ENCODE results near the gene PRSS57. TPM values are rescaled to one million over a fixed set of nuclear protein-coding genes. Genes with fewer than 3 reads are reported as not detected.

PRSS57 gene
- polyA plus RNA-seq, 1 of the 3 experiments (the other 2 are of a cell fraction): not detected

DNA sequence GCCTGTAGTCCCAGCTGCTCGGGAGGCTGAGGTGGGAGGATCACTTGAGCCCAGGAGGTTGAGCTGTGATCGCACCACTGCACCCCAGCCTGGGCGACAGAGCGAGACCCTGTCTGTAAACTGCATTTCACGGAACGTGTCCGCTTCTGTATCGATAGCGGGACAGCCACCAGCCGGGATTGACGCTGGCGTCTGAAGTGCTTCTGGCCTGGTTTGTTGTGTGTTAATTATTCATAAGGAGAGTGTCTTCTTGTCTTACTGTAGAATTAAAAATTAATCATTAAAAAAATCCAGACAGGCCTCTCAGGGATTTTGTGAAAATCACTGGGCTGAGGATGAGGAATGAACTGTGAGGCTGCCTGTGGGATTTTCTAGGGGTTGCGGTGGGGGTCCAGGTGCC lies 39.5 kb upstream of the PRSS57 start:
- DNase-seq: no peak
- no peak overlapping the region for H2AFZ ChIP-seq (ENCODE audit: low read depth)
- peaks cover 6% of the 10 kb centered on the region for H3F3A ChIP-seq (replicated peaks; ENCODE audit: insufficient read depth)
- no peaks in the 10 kb centered on the region for H4K20me1 ChIP-seq (ENCODE audit: insufficient read depth)
- TF ChIP-seq GABPA (IDR thresholded peaks at IDR 0.05; ENCODE audit: low read depth) (no peak), TCF12 (IDR thresholded peaks at IDR 0.05) (no peak), EP300 (IDR thresholded peaks at IDR 0.05; ENCODE audit: borderline replicate concordance in 1 of 2, low read depth in 1 of 2, low read length in 1 of 2) (no peak), SMC3 (IDR thresholded peaks at IDR 0.05; ENCODE audit: low read depth, low read length) (no peak), TEAD4 (IDR thresholded peaks at IDR 0.05; ENCODE audit: borderline replicate concordance, insufficient read depth) (no peak)
- TF ChIP-seq, protein P1, sequence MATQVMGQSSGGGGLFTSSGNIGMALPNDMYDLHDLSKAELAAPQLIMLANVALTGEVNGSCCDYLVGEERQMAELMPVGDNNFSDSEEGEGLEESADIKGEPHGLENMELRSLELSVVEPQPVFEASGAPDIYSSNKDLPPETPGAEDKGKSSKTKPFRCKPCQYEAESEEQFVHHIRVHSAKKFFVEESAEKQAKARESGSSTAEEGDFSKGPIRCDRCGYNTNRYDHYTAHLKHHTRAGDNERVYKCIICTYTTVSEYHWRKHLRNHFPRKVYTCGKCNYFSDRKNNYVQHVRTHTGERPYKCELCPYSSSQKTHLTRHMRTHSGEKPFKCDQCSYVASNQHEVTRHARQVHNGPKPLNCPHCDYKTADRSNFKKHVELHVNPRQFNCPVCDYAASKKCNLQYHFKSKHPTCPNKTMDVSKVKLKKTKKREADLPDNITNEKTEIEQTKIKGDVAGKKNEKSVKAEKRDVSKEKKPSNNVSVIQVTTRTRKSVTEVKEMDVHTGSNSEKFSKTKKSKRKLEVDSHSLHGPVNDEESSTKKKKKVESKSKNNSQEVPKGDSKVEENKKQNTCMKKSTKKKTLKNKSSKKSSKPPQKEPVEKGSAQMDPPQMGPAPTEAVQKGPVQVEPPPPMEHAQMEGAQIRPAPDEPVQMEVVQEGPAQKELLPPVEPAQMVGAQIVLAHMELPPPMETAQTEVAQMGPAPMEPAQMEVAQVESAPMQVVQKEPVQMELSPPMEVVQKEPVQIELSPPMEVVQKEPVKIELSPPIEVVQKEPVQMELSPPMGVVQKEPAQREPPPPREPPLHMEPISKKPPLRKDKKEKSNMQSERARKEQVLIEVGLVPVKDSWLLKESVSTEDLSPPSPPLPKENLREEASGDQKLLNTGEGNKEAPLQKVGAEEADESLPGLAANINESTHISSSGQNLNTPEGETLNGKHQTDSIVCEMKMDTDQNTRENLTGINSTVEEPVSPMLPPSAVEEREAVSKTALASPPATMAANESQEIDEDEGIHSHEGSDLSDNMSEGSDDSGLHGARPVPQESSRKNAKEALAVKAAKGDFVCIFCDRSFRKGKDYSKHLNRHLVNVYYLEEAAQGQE (IDR thresholded peaks at IDR 0.05; ENCODE audit: low read depth, low read length): no peak
- ChIA-PET POLR2A (no interaction called here), CTCF (interaction anchor here (0.5 to 2.3 kb wide), 31 partner anchors 9 to 153 kb away, joined by 3 to 35 read pairs (median 5); partner anchors contain the start of genes FSTL3, PALM, POLRMT and RNF126)
- WGBS (ENCODE audit: low lambda C conversion rate): 96% methylated on average over 11 of the region's 13 CpGs
- H3K9me2 ChIP-seq: no peaks in the 10 kb centered on the region
- H3K4me1 ChIP-seq (ENCODE audit: control insufficient read depth in 1 of 2, insufficient read depth in 2 of 2, low read depth in 1 of 2, low read length in 1 of 2): no peaks in the 10 kb centered on the region
- H3K4me2 ChIP-seq: no peak overlapping the region
- no peaks in the 10 kb centered on the region for H3K27me3 ChIP-seq (ENCODE audit: insufficient read depth)
- H3K4me3 ChIP-seq (ENCODE audit: low read depth in 2 of 2, low read length in 1 of 2): no peak overlapping the region
- H3K27ac ChIP-seq (ENCODE audit: low read depth in 2 of 2, low read length in 1 of 2): no peak overlapping the region
- H3K9ac ChIP-seq: no peak overlapping the region
- H3K36me3 ChIP-seq (replicated peaks in 1 of 2; ENCODE audit: control insufficient read depth in 1 of 2, insufficient read depth in 2 of 2, low read length in 1 of 2): no peaks in the 10 kb centered on the region
- H3K9me3 ChIP-seq: no peaks in the 10 kb centered on the region
- no peaks in the 10 kb centered on the region for H3K79me2 ChIP-seq (ENCODE audit: insufficient read depth)

DNA sequence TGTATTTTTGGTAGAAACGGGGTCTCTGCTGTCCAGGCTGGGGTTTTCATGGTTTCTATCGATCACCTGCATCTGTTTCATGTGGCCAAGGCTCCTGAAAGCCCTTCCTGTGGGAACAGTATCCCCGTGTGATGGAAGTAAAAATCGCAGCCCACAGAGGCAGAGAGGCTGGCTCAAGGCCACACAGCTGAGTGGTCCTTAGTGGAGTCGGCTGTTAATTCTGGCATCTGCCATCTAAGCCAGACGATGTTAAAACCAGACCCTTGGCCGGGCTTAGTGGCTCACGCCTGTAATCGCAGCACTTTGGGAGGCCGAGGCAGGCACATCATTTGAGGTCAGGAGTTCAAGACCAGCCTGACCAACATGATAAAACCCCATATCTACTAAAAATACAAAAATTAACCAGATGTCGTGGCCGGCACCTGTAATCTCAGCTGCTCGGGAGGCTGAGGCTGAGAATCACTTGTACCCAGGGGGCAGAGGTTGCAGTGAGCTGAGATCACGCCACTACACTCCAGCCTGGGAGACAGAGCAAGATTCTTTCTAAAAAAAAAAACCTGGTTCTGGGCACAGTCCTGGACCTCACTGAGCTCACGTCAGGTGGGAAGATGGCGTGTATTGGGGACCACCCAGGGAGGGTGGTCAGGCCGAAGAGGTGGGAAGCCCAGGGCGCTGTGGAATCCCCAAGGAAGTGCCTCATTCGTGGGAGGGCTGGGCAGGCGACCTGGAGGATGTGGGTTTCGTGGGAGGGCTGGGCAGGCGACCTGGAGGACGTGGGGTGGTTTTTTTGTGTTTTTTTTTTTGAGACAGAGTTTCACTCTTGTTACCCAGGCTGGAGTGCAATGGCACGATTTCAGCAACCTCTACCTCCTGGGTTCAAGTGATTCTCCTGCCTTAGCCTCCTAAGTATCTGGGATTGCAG lies 37.2 kb upstream of the PRSS57 start:
- Histone ChIP-seq H3F3A (replicated peaks; ENCODE audit: insufficient read depth) (peaks cover 6% of the 10 kb centered on the region), H3K36me3 (replicated peaks in 1 of 2; ENCODE audit: control insufficient read depth in 1 of 2, insufficient read depth in 2 of 2, low read length in 1 of 2) (no peaks in the 10 kb centered on the region), H3K9ac (no peak overlapping the region), H3K79me2 (ENCODE audit: insufficient read depth) (no peaks in the 10 kb centered on the region), H2AFZ (ENCODE audit: low read depth) (no peak overlapping the region), H3K27ac (ENCODE audit: low read depth in 2 of 2, low read length in 1 of 2) (no peak overlapping the region), H4K20me1 (ENCODE audit: insufficient read depth) (no peaks in the 10 kb centered on the region), H3K9me2 (no peaks in the 10 kb centered on the region), H3K27me3 (ENCODE audit: insufficient read depth) (no peaks in the 10 kb centered on the region), H3K9me3 (no peaks in the 10 kb centered on the region), H3K4me1 (ENCODE audit: control insufficient read depth in 1 of 2, insufficient read depth in 2 of 2, low read depth in 1 of 2, low read length in 1 of 2) (no peaks in the 10 kb centered on the region), H3K4me2 (no peak overlapping the region), H3K4me3 (ENCODE audit: low read depth in 2 of 2, low read length in 1 of 2) (no peak overlapping the region)
- 87% methylated on average over 22 of the region's 24 CpGs for WGBS (ENCODE audit: low lambda C conversion rate)
- CTCF ChIA-PET: interaction anchor here (0.7 to 2.9 kb wide), 6 partner anchors 24 to 202 kb away, joined by 3 to 12 read pairs (median 4); partner anchors contain the start of genes PALM and RNF126
- no peak for DNase-seq
- TF ChIP-seq GATA2 (CRISPR knock-in tag; IDR thresholded peaks at IDR 0.05): no peak
- no peak for TF ChIP-seq NFIC (IDR thresholded peaks at IDR 0.05; ENCODE audit: borderline replicate concordance)
- TF ChIP-seq FOSL2 (IDR thresholded peaks at IDR 0.05; ENCODE audit: borderline replicate concordance, low read depth): no peak
- TF ChIP-seq TEAD4 (IDR thresholded peaks at IDR 0.05; ENCODE audit: borderline replicate concordance, insufficient read depth): no peak
- POLR2A ChIA-PET: no interaction called here
